ENCODE measurements around the gene BLVRB.

DNA sequence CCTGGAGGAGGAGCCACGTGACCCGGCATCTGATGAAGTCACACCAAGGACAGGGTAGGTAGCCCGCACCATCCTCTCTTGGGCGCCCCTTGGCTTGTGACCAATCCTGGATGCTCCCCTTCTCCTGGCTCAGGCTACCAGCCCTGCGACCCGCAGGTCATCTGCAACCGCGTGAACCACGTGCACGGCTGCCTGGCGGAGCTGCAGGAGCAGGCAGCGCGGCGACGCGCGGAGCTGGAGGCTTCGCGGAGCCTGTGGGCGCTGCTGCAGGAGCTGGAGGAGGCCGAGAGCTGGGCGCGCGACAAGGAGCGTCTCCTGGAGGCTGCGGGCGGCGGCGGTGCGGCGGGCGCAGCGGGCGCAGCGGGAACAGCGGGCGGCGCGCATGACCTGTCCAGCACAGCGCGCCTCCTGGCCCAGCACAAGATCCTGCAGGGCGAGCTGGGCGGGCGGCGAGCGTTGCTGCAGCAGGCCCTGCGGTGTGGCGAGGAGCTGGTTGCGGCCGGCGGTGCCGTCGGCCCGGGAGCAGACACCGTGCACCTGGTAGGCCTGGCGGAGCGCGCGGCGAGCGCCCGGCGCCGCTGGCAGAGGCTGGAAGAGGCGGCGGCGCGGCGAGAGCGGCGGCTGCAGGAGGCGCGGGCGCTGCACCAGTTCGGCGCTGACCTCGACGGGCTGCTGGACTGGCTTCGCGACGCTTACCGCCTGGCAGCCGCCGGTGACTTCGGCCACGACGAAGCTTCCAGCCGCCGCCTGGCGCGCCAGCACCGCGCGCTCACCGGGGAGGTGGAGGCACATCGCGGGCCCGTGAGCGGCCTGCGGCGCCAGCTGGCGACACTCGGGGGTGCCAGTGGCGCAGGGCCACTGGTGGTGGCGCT is 47.2 kb upstream of the BLVRB start:
- no peak for TF ChIP-seq ZNF274 (IDR thresholded peaks at IDR 0.05; ENCODE audit: low read depth, low read length)
- no peak for TF ChIP-seq SUZ12 (IDR thresholded peaks at IDR 0.05; ENCODE audit: extremely low read depth, insufficient read depth, insufficient read length)
- no peak for TF ChIP-seq YY1 (IDR thresholded peaks at IDR 0.05; ENCODE audit: insufficient read depth, insufficient read length)

Measured in NT2/D1 (cell line).